GM19351 (cell line): ENCODE measurements around the gene LCE2A.

ENCODE experiments used
- ATAC-seq: cut with Tn5 transposase; IDR thresholded peaks from one replicate; pipeline ENCODE4 v1.9.1; 2021; ENCODE audit warnings: mild to moderate bottlenecking, moderate library complexity; ENCODE audit not compliant: unreplicated experiment

LCE2A gene

DNA sequence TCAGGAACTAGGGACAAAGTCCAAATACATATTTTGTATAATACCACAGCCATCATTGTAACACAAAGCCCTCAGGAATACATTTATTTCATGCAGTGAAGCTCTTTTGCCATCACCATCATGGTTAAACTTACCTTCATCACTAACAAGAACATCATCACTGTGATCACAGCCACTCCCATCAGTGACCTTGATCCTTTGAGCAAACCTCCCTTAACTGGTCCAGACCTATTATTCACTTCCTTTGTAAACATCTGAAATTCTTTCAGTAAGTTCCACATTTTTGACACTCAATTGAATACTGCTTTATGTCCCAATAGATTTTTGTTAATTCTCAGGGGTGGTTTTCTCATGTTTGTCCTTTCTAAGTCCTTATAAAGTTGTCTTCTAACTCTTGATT, 43.5 kb downstream of the LCE2A start:
- no peak for ATAC-seq

DNA sequence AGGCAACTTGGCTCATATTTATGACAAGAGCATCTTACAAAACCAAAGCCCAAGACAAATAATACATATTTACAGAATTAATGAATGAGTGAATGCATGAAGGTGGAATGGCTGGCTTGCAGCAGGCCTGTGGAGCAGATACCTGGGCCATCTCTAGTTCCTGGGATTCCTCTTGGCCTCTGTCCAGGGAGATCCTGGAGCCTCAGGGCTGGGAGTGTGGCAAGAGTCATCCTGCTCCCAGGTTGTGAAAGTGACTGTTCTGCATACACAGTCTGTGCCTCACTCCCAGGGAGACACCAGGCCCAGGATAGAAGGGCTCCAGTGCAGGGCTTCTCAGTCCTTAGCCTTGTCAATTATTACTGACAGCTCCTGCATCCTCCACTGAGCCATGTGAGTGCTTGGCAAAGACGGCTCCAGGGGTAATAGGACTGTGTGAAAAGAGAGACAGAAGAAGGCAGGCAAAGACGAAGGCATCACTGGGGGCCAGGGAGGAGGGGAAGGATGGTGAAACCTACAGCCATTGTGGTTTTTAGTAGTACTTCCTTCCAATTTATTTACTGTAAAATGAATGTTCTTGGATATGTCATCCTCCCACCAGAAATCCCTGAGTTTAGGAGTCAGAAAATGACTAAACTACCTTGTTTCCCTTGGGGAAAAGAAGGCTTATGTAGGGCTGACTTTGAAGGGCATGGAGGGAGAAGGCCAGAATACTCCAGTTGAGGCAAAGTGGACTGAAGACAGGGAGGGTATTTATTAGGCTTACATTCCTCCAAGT, 45.4 kb downstream of the LCE2A start:
- ATAC-seq, result no peak

DNA sequence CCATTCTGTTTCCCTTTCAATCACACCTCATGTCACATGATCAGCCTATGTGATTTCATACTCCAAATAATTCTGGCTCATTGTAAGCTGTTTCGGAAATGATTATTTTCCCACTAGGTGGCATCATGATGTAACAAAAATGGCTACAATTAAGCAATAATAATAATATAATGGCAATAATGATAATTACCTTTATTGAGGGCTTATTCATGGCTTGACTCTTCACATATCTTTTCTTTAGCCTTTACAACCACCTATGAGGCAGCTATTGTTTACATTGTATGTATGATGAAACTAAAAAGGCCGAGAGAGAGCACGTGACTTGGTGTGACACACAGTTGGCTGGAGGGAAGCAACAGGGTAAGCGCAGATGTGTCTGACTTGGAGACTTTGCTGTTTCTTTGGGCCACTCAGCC, 47.2 kb downstream of the LCE2A start:
- ATAC-seq, result no peak

GRCh38 chr1:152745765-152746444, 47.8 kb downstream of the LCE2A start:
- no peak for ATAC-seq

- no peak for ATAC-seq
Observed at GRCh38 chr1:152747831-152748230, 49.7 kb downstream of the LCE2A start.
